K562 (cell line): ENCODE measurements around the gene NUBP2. TPM values are rescaled to one million over a fixed set of nuclear protein-coding genes. Genes with fewer than 3 reads are reported as not detected.
A peak's percentile ranks its signal among the peaks of the same experiment; 100 is the strongest.

Experiments used
- BACH1 ChIP-seq: fragments of 200-800 bp; sonication (Bioruptor generic); IDR thresholded peaks from 2 replicates; pipeline ENCODE4 v1.6.1; 2016; ENCODE audit warnings: missing genetic modification characterization, missing compliant biosample characterization
- CBX5 ChIP-seq: IDR thresholded peaks from 2 replicates; pipeline ENCODE4 v1.6.1; 2014; ENCODE audit warnings: low read depth, borderline replicate concordance
- DPF2 ChIP-seq: fragments of 450-650 bp; IDR thresholded peaks from 2 replicates; pipeline ENCODE4 v1.6.1; 2016
- FOSL1 ChIP-seq: fragments of 200-800 bp; sonication (Bioruptor generic); conservative IDR thresholded peaks from 2 replicates; pipeline ENCODE4 v1.6.1; 2016; ENCODE audit warnings: missing genetic modification characterization, missing compliant biosample characterization
- HDAC3 ChIP-seq: fragments of 450-650 bp; IDR thresholded peaks from 2 replicates; pipeline ENCODE4 v1.6.1; 2018; ENCODE audit warnings: borderline replicate concordance, mild to moderate bottlenecking, moderate library complexity; ENCODE audit not compliant: partially characterized antibody
- HDAC8 ChIP-seq: fragments of 450-650 bp; IDR thresholded peaks from 2 replicates; pipeline ENCODE4 v1.6.1; 2016; ENCODE audit warnings: mild to moderate bottlenecking, missing genetic modification characterization, moderate library complexity, missing compliant biosample characterization
- MAZ ChIP-seq, 2 experiments: fragments of 450-650 bp in 1 of 2; sonication (generic) in 1 of 2; formaldehyde crosslinking; IDR thresholded peaks in 1 of 2; conservative IDR thresholded peaks in 1 of 2; 2 replicates each; pipeline versions ENCODE4 v1.4.0 to v1.5.0; 2020; ENCODE audit warnings: mild to moderate bottlenecking in 1 of 2, missing genetic modification reagents in 1 of 2
- MXI1 ChIP-seq: IDR thresholded peaks from 2 replicates; pipeline ENCODE4 v1.6.1; 2011; ENCODE audit warnings: low read depth, mild to moderate bottlenecking, improper control_type of control experiment, low read length
- RAD21 ChIP-seq, 2 experiments: fragments of 250-450 bp in 1 of 2; fragments of 450-650 bp in 1 of 2; sonication (Bioruptor Pico) in 1 of 2; formaldehyde crosslinking in 1 of 2; IDR thresholded peaks in 1 of 2; conservative IDR thresholded peaks in 1 of 2; 2 replicates each; pipeline versions ENCODE4 v1.4.0 to v1.8.0; 2020 to 2022; ENCODE audit warnings: mild to moderate bottlenecking in 2 of 2, moderate library complexity in 1 of 2
- SLC30A9 ChIP-seq: fragments of 250-450 bp; sonication (Bioruptor Pico); IDR thresholded peaks from 2 replicates; pipeline ENCODE4 v1.8.0; 2022; ENCODE audit warnings: mild to moderate bottlenecking, moderate library complexity
- SNIP1 ChIP-seq: fragments of 450-650 bp; IDR thresholded peaks from 2 replicates; pipeline ENCODE4 v1.7.1; 2017; ENCODE audit warnings: low read depth, mild to moderate bottlenecking
- TAF1 ChIP-seq: IDR thresholded peaks from 2 replicates; pipeline ENCODE4 v1.6.1; 2011; ENCODE audit warnings: mild to moderate bottlenecking, low read length, moderate library complexity; ENCODE audit not compliant: insufficient read depth, control insufficient read depth, severe bottlenecking; ENCODE audit errors: extremely low read depth
- ZNF239 ChIP-seq: fragments of 250-450 bp; sonication (Bioruptor Pico); IDR thresholded peaks from 2 replicates; pipeline ENCODE4 v1.4.0; 2020; ENCODE audit warnings: mild to moderate bottlenecking
- polyA plus RNA-seq, 8 experiments: library from polyadenylated mRNA; depleted of rRNA in 4 of 8; stranded (reverse) in 5 of 8; unstranded in 3 of 8; fragments of >200 nt; fragmentation: Nextera tagmentation in 2 of 8; fragmentation: Illumina TruSeq in 1 of 8; extraction: Ambion mirVana in 2 of 8; extraction: Trizol in 1 of 8; gene quantifications; 2 replicates each; pipeline versions ENCODE4 v1.2.1 to v1.2.3, GENCODE V29; 2011 to 2014; ENCODE audit warnings: inconsistent platforms in 1 of 8, missing spikeins in 1 of 8
- total RNA-seq, 7 experiments: library from RNA; depleted of rRNA in 6 of 7; stranded (reverse); fragments of >200 nt in 6 of 7; fragmentation: Illumina TruSeq in 2 of 7; extraction: Trizol in 2 of 7; gene quantifications; 2 replicates each; pipeline versions ENCODE4 v1.2.1 to v1.2.3, GENCODE V29; 2011 to 2021; ENCODE audit warnings: low replicate concordance in 1 of 7
- TF ChIP-seq, protein P1 (sequence below): sonication (generic); formaldehyde crosslinking; IDR thresholded peaks from 2 replicates; pipeline ENCODE4 v1.8.1; 2023; ENCODE audit warnings: missing genetic modification reagents, mild to moderate bottlenecking, borderline replicate concordance
- TF ChIP-seq, protein P2 (sequence below): fragments of 250-450 bp; sonication (Bioruptor Pico); IDR thresholded peaks from 2 replicates; pipeline ENCODE4 v1.4.0; 2020; ENCODE audit warnings: borderline replicate concordance
- TF ChIP-seq, protein P3 (sequence below), 2 experiments: fragments of 450-650 bp; IDR thresholded peaks; 2 replicates each; pipeline ENCODE4 v1.6.1; 2016

Gene NUBP2
- total and polyA plus RNA-seq, 9 of the 15 experiments (the other 6 are each of a cell fraction or from before 2014, with no cell fraction given): 1.8 to 115 (median 24.0) TPM

DNA sequence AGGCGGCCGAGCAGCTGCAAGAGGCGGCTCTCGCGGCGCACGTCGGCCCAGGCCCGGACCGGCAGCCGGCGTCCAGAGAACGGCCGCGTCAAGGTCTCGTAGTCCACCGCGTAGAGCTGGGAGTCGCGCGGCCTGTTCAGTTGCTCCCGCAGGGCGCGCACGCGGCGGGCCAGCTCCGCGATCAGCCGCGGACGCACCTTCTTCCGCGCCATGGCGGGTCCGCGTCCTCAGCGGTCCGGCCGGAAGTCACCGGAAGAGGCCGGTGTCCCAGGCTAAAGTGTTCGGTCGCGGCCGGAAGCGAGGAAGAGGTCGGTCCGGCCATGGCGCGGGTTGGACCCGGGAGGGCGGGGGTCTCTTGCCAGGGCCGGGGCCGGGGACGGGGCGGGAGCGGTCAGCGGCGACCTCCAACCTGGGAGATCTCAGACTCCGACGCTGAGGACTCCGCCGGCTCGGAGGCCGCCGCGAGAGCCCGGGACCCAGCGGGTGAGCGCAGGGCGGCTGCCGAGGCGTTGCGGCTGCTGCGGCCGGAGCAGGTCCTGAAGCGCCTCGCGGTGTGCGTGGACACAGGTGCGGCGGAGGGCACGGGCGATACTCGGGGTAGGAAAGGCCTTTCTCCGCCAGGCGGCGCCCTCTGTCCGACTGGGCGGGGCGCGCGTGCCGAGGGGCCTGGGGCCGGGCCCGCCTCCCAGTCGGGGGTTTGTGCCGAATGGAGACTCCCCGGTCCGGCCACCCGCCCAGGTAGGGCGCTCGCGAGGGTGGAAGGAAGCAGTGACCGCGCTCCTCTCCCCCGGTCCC lies 9.7 kb upstream of the NUBP2 start, which contains the start of gene MRPS34 (continued):
- TF ChIP-seq, protein P1, sequence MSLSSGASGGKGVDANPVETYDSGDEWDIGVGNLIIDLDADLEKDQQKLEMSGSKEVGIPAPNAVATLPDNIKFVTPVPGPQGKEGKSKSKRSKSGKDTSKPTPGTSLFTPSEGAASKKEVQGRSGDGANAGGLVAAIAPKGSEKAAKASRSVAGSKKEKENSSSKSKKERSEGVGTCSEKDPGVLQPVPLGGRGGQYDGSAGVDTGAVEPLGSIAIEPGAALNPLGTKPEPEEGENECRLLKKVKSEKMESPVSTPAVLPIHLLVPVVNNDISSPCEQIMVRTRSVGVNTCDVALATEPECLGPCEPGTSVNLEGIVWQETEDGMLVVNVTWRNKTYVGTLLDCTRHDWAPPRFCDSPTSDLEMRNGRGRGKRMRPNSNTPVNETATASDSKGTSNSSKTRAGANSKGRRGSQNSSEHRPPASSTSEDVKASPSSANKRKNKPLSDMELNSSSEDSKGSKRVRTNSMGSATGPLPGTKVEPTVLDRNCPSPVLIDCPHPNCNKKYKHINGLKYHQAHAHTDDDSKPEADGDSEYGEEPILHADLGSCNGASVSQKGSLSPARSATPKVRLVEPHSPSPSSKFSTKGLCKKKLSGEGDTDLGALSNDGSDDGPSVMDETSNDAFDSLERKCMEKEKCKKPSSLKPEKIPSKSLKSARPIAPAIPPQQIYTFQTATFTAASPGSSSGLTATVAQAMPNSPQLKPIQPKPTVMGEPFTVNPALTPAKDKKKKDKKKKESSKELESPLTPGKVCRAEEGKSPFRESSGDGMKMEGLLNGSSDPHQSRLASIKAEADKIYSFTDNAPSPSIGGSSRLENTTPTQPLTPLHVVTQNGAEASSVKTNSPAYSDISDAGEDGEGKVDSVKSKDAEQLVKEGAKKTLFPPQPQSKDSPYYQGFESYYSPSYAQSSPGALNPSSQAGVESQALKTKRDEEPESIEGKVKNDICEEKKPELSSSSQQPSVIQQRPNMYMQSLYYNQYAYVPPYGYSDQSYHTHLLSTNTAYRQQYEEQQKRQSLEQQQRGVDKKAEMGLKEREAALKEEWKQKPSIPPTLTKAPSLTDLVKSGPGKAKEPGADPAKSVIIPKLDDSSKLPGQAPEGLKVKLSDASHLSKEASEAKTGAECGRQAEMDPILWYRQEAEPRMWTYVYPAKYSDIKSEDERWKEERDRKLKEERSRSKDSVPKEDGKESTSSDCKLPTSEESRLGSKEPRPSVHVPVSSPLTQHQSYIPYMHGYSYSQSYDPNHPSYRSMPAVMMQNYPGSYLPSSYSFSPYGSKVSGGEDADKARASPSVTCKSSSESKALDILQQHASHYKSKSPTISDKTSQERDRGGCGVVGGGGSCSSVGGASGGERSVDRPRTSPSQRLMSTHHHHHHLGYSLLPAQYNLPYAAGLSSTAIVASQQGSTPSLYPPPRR (CRISPR knock-in tag): peak; percentile 92
- TF ChIP-seq DPF2: no peak
- TF ChIP-seq CBX5: 0 out of 2 replicates have a peak, but pooled peaks have one; percentile 5
- TF ChIP-seq, protein P2, sequence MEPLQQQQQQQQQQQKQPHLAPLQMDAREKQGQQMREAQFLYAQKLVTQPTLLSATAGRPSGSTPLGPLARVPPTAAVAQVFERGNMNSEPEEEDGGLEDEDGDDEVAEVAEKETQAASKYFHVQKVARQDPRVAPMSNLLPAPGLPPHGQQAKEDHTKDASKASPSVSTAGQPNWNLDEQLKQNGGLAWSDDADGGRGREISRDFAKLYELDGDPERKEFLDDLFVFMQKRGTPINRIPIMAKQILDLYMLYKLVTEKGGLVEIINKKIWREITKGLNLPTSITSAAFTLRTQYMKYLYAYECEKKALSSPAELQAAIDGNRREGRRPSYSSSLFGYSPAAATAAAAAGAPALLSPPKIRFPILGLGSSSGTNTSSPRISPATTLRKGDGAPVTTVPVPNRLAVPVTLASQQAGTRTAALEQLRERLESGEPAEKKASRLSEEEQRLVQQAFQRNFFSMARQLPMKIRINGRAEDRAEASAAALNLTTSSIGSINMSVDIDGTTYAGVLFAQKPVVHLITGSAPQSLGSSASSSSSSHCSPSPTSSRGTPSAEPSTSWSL (CRISPR knock-in tag): 0 out of 2 replicates have a peak, but pooled peaks have one; percentile 63
- no peak for TF ChIP-seq SLC30A9
- 0 out of 2 replicates have a peak, but pooled peaks have one; percentile 37 for TF ChIP-seq HDAC8 (tag)
- TF ChIP-seq RAD21 (CRISPR knock-in tag; conservative IDR thresholded peaks at IDR 0.05 in 1 of 2, IDR thresholded peaks at IDR 0.05 in 1 of 2): peak; percentile 26 to 66; a peak in 3 of 4 replicates
- TF ChIP-seq BACH1 (tag): no peak
- peak; percentile 90 to 97 for TF ChIP-seq MAZ (CRISPR knock-in tag; conservative IDR thresholded peaks at IDR 0.05 in 1 of 2, IDR thresholded peaks at IDR 0.05 in 1 of 2)
- 0 out of 2 replicates have a peak, but pooled peaks have one; percentile 6 for TF ChIP-seq FOSL1 (tag)
- TF ChIP-seq MXI1: peak; percentile 39; the same call in 1 of the 2 replicates
- TF ChIP-seq TAF1: peak; percentile 94
- TF ChIP-seq, protein P3, sequence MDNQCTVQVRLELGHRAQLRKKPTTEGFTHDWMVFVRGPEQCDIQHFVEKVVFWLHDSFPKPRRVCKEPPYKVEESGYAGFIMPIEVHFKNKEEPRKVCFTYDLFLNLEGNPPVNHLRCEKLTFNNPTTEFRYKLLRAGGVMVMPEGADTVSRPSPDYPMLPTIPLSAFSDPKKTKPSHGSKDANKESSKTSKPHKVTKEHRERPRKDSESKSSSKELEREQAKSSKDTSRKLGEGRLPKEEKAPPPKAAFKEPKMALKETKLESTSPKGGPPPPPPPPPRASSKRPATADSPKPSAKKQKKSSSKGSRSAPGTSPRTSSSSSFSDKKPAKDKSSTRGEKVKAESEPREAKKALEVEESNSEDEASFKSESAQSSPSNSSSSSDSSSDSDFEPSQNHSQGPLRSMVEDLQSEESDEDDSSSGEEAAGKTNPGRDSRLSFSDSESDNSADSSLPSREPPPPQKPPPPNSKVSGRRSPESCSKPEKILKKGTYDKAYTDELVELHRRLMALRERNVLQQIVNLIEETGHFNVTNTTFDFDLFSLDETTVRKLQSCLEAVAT (IDR thresholded peaks at IDR 0.05): 0 out of 4 replicates have a peak, but pooled peaks of 1 of the 2 experiments have one; percentile 18
- no peak for TF ChIP-seq HDAC3
- no peak for TF ChIP-seq SNIP1
- TF ChIP-seq ZNF239 (CRISPR knock-in tag): peak; percentile 39; the same call in 1 of the 2 replicates
